ENCODE results near the gene BRAT1.

Gene BRAT1

GRCh38 chr7:2509298-2509906 is 45.9 kb downstream of the BRAT1 start:
- no peak for DNase-seq

- DNase-seq, result peak; percentile 80
Measured at GRCh38 chr7:2508327-2509215, 46.8 kb downstream of the BRAT1 start.

GRCh38 chr7:2507917-2508306 is 47.4 kb downstream of the BRAT1 start:
- DNase-seq, result no peak

- no peak for DNase-seq
Measured at GRCh38 chr7:2507208-2507916, 48.0 kb downstream of the BRAT1 start.

- DNase-seq, result no peak
Measured at GRCh38 chr7:2505401-2505800, 49.9 kb downstream of the BRAT1 start.

DNA sequence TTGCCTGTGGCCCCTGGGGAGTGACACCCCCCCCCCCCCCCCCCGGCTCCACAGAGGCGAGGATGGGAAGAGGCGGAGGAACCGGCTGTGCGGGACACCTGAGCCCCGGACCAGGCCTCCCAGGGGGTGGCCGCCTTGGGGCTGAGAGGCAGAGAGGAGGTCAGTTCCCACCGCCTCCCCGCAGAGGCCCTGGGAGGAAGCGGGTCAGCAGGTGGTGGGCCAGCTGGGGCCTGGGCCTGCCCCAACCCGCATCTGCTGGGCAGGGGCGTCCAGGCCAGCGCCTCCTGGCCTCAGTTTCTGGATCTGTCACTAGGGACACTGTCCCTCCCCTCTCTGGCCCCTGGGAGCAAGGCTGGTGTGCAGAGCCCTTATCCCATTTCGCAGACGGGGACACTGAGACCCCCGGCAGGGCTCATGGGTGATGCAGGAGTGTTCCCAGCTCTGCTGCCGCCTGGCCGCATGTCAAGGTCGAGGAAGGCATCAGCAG is 50.4 kb downstream of the BRAT1 start:
- no peak for DNase-seq

- DNase-seq, result no peak
Measured at GRCh38 chr7:2504128-2504888, 51.0 kb downstream of the BRAT1 start.

DNA sequence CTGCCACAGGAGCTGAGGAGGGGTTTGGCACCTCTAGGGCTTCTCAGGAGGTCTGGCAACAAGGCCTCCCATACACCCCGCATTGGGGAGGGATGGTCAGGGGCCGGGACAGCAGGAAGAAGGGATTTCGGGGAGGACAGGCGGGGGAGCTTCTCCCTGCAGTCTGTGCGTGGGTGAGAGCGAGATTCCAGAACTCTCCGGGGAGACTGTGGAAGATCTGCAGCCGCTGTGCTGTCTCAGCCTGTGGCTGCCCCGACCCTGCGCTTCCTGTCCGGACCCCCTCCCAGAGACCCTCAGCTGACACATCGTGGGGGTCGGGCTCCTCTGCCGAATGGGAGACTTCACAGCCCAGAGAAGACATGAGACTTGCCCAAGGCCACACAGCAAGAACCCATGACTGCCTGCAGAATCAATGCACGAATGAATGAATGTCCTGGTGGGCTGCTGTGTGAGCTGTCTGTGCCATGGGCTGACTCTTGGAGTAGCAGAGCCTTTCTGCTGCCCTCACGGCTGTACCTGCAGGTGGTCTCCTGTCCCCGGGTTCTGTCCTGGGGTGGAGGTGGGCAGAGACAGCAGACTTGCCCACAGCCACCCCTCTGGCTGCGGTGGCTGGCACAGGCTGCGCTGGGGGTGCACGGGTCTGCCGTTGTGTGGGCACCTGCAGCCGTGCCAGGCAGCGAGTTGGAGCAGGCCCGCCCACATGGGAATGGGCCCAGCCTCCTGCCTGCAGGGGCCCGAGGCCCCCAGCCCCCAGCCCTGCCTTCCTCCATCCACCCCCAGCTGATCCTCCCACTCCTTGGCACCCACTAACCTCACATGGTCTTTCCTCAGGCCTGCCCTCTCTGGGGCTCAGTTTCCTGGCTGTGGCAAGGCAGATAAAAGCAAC is 52.0 kb downstream of the BRAT1 start:
- DNase-seq, result no peak

DNA sequence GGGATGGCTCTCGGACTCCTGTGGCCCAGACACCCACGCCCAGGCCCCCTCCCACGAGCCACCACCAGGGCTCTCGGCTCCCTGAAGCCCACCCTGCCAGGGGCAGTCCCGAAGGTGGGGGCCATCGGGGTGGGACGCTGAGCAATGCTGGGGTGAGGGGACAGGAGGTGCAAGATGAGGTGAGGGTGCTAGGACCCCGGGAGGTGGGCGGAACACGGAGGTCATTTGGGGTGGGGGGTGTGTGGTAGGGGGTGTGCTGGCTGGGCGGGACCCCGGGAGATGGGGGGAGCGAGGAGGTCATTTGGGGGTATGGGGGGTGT is 52.7 kb downstream of the BRAT1 start:
- DNase-seq, result no peak

DNA sequence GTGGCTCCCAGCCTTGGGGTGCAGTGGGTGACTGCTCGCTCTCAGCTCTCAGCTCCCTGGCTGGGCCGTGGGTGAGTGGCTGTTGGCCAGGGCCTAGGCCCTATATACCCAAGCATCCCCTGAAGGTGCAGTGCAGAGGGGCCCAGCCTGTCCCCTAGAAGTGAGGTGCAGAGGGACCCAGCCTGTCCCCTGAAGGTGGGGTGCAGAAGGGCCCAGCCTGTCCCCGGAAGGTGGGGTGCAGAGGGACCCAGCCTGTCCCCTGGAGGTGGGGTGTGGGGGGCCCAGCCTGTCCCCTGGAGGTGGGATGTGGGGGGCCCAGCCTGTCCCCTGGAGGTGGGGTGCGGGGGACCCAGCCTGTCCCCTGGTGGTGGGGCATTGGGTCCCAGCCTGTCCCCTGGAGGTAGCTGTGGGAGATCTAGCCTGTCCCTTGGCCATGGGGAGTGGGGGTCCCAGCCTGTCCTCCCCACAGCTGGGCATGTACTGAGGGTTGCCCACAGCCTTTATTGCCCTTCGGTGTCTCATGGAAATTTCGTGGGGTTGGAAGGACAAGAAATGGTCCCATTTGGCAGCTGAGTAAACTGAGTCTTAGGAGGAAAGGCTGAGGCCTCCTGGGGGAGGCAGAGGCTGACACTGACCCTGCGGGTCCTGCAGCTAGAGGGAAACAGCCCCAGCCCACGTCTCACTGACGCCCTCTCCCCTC is 53.2 kb downstream of the BRAT1 start:
- DNase-seq, result no peak

- no peak for DNase-seq
Measured at GRCh38 chr7:2500701-2501100, 54.6 kb downstream of the BRAT1 start.

DNA sequence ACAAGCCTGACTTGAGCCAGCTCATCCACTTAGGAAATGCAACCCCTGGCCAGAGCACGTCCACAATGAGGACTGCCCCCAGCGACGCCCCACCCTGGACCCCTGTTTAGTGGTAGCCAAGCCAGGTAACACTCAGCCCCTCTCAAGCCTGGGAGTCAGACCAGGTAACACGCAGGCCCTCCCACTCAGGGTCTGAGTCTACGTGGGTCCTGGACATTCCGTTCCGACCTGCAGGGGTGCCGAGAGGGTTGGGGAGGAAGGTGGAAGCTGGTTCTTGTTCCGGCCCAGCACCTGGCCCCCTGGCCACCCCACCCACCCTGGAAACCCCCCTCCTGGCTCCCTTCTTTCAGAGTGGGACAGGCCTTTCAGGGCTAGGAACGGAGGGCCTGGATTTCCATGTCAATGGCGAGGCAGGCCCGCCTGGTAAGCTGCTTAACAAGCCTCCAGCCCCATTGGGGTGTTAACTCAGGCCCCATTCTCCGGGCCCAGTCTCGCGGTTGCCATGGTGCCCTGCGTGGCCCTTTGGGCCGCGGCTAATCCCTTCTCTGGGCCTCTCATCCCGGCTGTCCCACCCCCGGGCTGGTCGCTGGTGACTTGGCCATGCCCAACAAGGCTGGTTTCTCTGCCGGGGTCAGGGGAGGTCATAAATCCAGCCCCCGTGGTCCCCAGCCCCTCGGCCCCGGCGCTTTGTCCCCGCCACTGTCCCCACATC is 55.4 kb downstream of the BRAT1 start:
- DNase-seq, result no peak

DNA sequence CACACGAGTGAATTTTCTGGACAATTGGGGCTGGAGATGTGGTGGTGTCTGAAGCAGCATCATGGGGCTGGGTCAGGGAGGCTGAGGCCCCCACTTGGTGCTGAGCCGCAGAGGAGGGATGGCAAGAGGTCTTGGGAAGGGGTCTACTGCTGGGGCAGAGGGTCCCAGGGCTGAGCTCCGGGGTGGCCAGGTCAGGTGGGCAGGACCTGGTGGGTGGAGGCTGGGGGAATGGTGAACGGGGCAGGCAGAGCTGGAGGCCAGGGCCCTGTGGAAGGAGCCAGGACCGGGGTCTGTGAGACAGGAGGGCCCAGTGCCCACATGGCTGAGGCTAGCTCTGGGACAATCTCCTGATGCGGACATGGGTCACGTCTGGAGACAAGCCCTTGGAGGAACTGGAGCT is 56.1 kb downstream of the BRAT1 start:
- no peak for DNase-seq

GRCh38 chr7:2498708-2499107 is 56.6 kb downstream of the BRAT1 start:
- DNase-seq, result no peak

- DNase-seq, result no peak
Measured at GRCh38 chr7:2497500-2498336, 57.6 kb downstream of the BRAT1 start.

- DNase-seq, result no peak
Measured at GRCh38 chr7:2497065-2497464, 58.3 kb downstream of the BRAT1 start.

DNA sequence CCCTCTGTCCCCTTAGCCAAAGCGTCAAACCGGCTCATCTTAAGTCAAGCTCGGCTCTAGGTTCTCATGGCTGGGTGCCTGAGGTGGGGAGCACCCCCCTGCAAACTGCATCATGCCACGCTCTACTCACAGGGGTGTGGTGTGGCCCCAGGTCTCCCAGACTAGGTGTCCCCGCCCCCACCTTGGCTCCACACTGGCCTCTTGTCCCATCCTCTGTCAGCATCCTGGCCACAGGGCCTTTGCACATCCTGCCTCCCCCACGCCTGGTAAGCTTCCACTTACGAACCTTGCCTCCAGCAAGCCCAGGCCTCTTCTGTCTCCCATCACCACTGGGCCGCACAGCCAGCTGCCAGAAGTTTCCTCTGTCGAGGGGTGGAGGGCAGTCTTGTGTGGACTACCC is 58.9 kb downstream of the BRAT1 start:
- no peak for DNase-seq

DNA sequence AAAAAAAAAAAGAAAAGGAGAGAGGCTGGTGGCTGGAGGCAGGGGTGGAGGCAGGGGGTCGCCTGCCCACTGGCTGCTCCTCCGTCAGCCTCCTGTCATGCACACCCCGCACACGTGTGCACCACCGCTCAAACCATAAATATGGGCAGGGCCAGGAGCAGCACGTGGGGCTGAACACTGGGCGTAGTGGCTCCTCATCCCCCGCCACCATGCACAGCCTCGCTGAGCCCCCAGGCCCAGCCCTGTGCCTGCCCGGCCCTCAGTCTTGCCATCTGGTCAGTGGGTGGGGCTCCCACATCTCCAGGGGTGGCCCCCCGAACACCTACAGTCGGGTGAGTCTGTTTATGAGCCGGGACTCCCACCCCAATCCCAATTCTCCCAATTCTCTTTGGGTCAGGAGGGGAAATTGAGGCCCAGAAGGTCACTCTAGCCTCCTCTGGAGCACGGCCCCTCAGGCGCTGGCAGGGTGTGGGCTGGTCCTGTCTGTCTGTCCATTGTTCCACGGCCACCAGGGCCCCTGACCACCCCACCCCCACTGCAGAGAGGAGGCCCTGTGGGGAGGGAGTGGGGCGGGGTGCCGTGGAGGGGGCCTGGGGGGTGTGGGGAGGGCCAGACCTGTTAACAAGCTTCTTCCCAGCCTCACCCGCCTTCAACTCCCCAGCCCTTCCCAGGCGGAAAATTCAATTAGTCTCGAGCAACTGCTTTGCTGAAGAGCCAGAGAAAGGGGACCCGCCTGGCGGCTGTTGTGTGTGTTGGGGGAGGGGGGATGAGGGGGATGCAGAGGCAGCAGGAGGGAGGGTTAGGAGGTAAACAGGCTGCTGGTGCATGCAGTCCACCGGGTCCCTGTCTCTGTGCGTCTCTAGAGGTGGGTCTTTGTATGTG is 59.7 kb downstream of the BRAT1 start:
- DNase-seq, result no peak
